ENCODE results near the gene DENND4A. TPM values are rescaled to one million over a fixed set of nuclear protein-coding genes. Genes with fewer than 3 reads are reported as not detected.

Gene DENND4A
- total RNA-seq, 6 experiments from 2014 or later = 15.8 to 19.4 (median 17.1) TPM

DNA sequence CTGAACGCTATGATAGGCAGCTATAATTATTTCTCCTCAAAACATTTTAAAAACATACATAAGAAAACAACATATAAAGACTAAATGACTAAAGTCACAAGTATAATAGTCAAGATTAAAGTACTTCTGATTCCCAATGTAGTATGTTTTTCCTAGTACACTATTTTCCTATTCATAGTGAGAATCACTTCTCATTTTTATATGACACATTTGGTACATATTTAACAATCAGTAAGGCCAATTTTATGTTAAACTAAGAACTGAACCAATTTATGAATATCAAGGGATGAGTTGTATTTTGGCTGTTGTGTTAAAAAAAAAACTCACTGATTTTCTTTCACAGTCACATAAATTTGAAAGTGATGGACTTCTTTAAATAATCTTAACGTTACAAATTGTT lies 79.7 kb downstream of the DENND4A start:
- Mint-ChIP-seq H3K27ac (no peak overlapping the region), H3K36me3 (ENCODE audit: low read depth) (peaks cover 22% of the 10 kb centered on the region), H3K27me3 (ENCODE audit: insufficient read depth) (no peaks in the 10 kb centered on the region), H3K4me1 (ENCODE audit: low read depth) (peaks cover 8% of the 10 kb centered on the region), H3K4me3 (no peak overlapping the region), H3K9me3 (peaks cover 5% of the 10 kb centered on the region; the same call in 1 of the 2 replicates)
- TF ChIP-seq, protein P1, sequence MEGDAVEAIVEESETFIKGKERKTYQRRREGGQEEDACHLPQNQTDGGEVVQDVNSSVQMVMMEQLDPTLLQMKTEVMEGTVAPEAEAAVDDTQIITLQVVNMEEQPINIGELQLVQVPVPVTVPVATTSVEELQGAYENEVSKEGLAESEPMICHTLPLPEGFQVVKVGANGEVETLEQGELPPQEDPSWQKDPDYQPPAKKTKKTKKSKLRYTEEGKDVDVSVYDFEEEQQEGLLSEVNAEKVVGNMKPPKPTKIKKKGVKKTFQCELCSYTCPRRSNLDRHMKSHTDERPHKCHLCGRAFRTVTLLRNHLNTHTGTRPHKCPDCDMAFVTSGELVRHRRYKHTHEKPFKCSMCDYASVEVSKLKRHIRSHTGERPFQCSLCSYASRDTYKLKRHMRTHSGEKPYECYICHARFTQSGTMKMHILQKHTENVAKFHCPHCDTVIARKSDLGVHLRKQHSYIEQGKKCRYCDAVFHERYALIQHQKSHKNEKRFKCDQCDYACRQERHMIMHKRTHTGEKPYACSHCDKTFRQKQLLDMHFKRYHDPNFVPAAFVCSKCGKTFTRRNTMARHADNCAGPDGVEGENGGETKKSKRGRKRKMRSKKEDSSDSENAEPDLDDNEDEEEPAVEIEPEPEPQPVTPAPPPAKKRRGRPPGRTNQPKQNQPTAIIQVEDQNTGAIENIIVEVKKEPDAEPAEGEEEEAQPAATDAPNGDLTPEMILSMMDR (IDR thresholded peaks at IDR 0.05) = no peak
- DNase-seq = no peak

GRCh38 chr15:65695081-65695480 lies 97.0 kb downstream of the DENND4A start:
- Mint-ChIP-seq H3K4me1 (ENCODE audit: low read depth) (no peaks in the 10 kb centered on the region), H3K27me3 (ENCODE audit: insufficient read depth) (no peaks in the 10 kb centered on the region), H3K4me3 (no peak overlapping the region), H3K9me3 (no peaks in the 10 kb centered on the region), H3K36me3 (ENCODE audit: low read depth) (peaks cover 12% of the 10 kb centered on the region; the same call in 1 of the 2 replicates), H3K27ac (no peak overlapping the region)
- TF ChIP-seq, protein P1 (IDR thresholded peaks at IDR 0.05) = no peak
- no peak for DNase-seq

- no peaks in the 10 kb centered on the region for H3K27me3 Mint-ChIP-seq (ENCODE audit: insufficient read depth)
- H3K9me3 Mint-ChIP-seq = no peaks in the 10 kb centered on the region
- no peak for DNase-seq
- H3K4me1 Mint-ChIP-seq (ENCODE audit: low read depth) = no peaks in the 10 kb centered on the region
- TF ChIP-seq, protein P1 (IDR thresholded peaks at IDR 0.05) = no peak
- peaks cover 37% of the 10 kb centered on the region for H3K36me3 Mint-ChIP-seq (ENCODE audit: low read depth)
- H3K4me3 Mint-ChIP-seq = no peak overlapping the region
- H3K27ac Mint-ChIP-seq = no peak overlapping the region
Observed at GRCh38 chr15:65690778-65691177, 101.3 kb downstream of the DENND4A start.

DNA sequence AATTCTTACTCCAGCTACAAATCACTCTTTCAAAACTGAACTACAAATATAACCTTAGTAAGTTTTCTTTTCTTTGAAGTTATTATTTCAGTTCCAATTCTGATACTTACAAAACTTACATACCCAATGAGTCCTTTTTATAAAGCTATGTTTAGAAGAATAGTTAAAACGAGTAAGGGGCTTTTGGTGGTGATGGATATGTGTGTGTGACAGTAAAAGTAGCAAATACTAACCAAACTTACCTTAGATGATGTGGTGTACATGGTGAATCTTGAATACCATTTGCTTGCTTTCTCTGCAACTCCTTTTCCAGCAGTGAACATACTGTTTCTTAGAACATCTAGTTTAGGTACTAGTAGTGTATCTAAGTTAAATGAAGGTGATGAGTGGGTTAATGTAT lies 101.9 kb downstream of the DENND4A start:
- Mint-ChIP-seq H3K36me3 (ENCODE audit: low read depth) (peaks cover 37% of the 10 kb centered on the region), H3K4me1 (ENCODE audit: low read depth) (no peaks in the 10 kb centered on the region), H3K4me3 (no peak overlapping the region), H3K27me3 (ENCODE audit: insufficient read depth) (no peaks in the 10 kb centered on the region), H3K9me3 (no peaks in the 10 kb centered on the region), H3K27ac (no peak overlapping the region)
- DNase-seq = no peak
- TF ChIP-seq, protein P1 (IDR thresholded peaks at IDR 0.05) = no peak

DNA sequence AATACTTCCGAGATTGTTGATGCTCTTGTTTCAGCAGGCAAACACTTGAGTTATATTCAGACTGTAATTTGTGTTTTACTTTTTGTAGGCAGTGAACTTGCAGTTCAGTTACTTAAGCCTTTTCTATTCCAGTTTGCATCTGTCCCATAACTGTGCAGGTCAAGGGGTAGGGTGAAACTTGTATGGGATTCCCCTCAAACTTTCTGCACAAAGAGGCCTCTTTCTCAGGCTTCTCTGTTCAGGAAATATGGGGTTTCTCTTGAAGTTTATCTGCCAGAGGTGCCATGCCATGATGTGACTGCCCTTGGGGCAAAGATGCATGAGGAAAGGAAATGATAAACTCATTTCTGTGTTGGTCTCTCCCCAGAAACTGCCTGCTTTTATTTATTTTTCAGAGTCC lies 103.6 kb downstream of the DENND4A start:
- Mint-ChIP-seq H3K36me3 (ENCODE audit: low read depth) (peaks cover 37% of the 10 kb centered on the region), H3K27ac (no peak overlapping the region), H3K4me3 (no peak overlapping the region), H3K9me3 (no peaks in the 10 kb centered on the region), H3K4me1 (ENCODE audit: low read depth) (no peaks in the 10 kb centered on the region), H3K27me3 (ENCODE audit: insufficient read depth) (no peaks in the 10 kb centered on the region)
- TF ChIP-seq, protein P1 (IDR thresholded peaks at IDR 0.05) = no peak
- no peak for DNase-seq

- Mint-ChIP-seq H3K4me1 (ENCODE audit: low read depth) (no peaks in the 10 kb centered on the region), H3K27me3 (ENCODE audit: insufficient read depth) (no peaks in the 10 kb centered on the region; the same call in 1 of the 2 replicates), H3K9me3 (no peaks in the 10 kb centered on the region), H3K4me3 (no peak overlapping the region), H3K27ac (no peak overlapping the region), H3K36me3 (ENCODE audit: low read depth) (peaks cover 11% of the 10 kb centered on the region; the same call in 1 of the 2 replicates)
- TF ChIP-seq, protein P1 (IDR thresholded peaks at IDR 0.05) = no peak
- no peak for DNase-seq
Observed at GRCh38 chr15:65682404-65682911, 109.6 kb downstream of the DENND4A start.

Measured in HFFc6 (cell line).